ENCODE measurements around the gene SH3BGRL. TPM values are rescaled to one million over a fixed set of nuclear protein-coding genes. Genes with fewer than 3 reads are reported as not detected.
A peak's percentile ranks its signal among the peaks of the same experiment; 100 is the strongest.

The SH3BGRL gene
- 100 to 1,000 TPM; 107 to 158 TPM for total RNA-seq
- 95.3 TPM for polyA plus RNA-seq (ENCODE audit: insufficient read depth, low read depth, low replicate concordance)
- long read RNA-seq, donor 1, transcript SH3BGRL-201 (4 exons, 1,923 nt) = major isoform, 112 of 128 reads
- long read RNA-seq, donor 1, partial matches to known transcripts = 15 of 128 reads
- long read RNA-seq, donor 1, other reads (novel, unspliced or antisense) = 0 of 128 reads
- long read RNA-seq, donor 2, transcript SH3BGRL-201 (4 exons, 1,923 nt) = major isoform, 78 of 81 reads
- long read RNA-seq, donor 2, partial matches to known transcripts = 0 of 81 reads
- long read RNA-seq, donor 2, other reads (novel, unspliced or antisense) = 0 of 81 reads

DNA sequence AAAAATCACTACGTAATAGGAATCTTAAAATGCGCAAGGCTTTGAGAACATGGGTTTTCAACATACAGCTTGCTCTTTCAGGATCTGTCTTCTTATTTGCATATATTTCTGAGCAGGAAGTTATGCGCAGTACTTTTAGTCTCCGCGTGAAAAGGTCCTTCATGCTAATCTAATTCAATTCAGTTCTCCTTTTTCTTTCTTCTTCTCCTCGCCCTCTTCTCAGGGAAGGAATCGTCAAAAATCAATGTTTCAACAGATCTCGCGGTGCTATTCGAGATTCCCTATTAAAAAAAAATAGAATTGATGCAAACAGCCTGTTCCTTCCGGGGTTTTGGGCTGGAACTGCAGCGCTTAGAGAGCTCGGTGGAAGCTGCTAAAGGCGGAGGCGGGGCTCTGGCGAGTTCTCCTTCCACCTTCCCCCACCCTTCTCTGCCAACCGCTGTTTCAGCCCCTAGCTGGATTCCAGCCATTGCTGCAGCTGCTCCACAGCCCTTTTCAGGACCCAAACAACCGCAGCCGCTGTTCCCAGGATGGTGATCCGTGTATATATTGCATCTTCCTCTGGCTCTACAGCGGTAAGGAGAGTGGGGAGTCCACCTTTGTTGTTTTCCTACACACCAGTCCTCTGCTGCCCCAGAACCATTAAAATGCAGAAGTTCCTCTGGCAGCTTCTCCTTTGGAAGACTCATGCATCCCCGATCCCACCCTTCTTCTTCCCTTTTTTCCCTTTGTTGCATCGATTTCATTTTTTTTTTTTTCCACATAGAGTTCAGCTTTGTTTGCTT is at the start of gene SH3BGRL, which contains the start of gene HMGN5:
Gene SH3BGRL, plus strand, starts transcription at position 432 of the 785 bp plus-strand sequence. Its CDS starts 99 bp downstream, at position 531.
Gene HMGN5, minus strand, starts transcription at position 243 of the 785 bp plus-strand sequence. CDS start 80,364 bp downstream, outside the sequence.
- H3K36me3 ChIP-seq (ENCODE audit: low read depth, missing control alignments) = no peaks in the 10 kb centered on the region
- peak; percentile 90 for DNase-seq
- peak within 1 kb of the TSS; percentile 60 to 68 for H3K4me3 ChIP-seq
- H3K27me3 ChIP-seq = no peaks in the 10 kb centered on the region
- no peak for TF ChIP-seq POLR2A (IDR thresholded peaks at IDR 0.05)
- no peak for TF ChIP-seq CTCF (IDR thresholded peaks at IDR 0.05)
- 0 to 1% methylated on average over 17 to 21 of the region's 23 CpGs for WGBS, 2 donors
- intact Hi-C loops (cut with DNase I; ENCODE audit: low total_unique reads) = no loop called here
- H3K9me3 ChIP-seq = no peaks in the 10 kb centered on the region
- H3K4me1 ChIP-seq = no peaks in the 10 kb centered on the region
- peak within 1 kb of the TSS; percentile 64 to 83 for H3K27ac ChIP-seq

DNA sequence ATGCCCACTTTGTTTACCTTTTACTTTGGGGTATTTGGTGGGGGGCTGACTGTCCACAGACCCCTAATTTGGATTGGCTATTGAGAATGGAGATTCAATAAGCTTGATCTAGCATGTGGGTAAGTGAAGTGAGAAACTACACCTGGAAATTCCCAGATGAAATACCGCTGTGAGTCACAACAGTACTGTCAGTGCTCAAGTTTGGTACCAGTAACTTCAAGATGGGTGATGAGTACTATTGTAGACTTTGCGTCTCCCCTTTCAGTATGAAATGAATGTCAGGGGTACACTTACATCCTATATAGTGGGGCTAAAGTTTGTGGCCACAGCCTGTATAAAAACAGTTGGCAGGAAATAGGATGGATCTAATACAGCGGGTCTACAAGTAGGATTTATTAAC is 33.5 kb upstream of the SH3BGRL start:
- intact Hi-C loops (cut with DNase I; ENCODE audit: low total_unique reads) = no loop called here
- TF ChIP-seq CTCF (IDR thresholded peaks at IDR 0.05) (no peak), POLR2A (IDR thresholded peaks at IDR 0.05) (no peak)
- no peaks in the 10 kb centered on the region for H3K36me3 ChIP-seq (ENCODE audit: low read depth, missing control alignments)
- H3K9me3 ChIP-seq = no peaks in the 10 kb centered on the region
- no peak overlapping the region for H3K4me3 ChIP-seq
- WGBS, 2 donors = 83 to 86% methylated on average over 2 to 3 of the region's 3 CpGs
- H3K27ac ChIP-seq = peak overlapping the region in 1 of 2 donors; percentile 45
- no peak for DNase-seq
- H3K4me1 ChIP-seq = no peaks in the 10 kb centered on the region
- no peaks in the 10 kb centered on the region for H3K27me3 ChIP-seq

- Histone ChIP-seq H3K27me3 (no peaks in the 10 kb centered on the region), H3K36me3 (ENCODE audit: low read depth, missing control alignments) (no peaks in the 10 kb centered on the region), H3K4me1 (no peaks in the 10 kb centered on the region), H3K27ac (no peak overlapping the region), H3K9me3 (no peaks in the 10 kb centered on the region), H3K4me3 (no peak overlapping the region)
- TF ChIP-seq CTCF (IDR thresholded peaks at IDR 0.05) (peak in 1 of 3 experiments; percentile 9), POLR2A (IDR thresholded peaks at IDR 0.05) (no peak)
- intact Hi-C loops (cut with DNase I; ENCODE audit: low total_unique reads) = no loop called here
- WGBS, 2 donors = 34 to 42% methylated on average over 1 of the region's 1 CpG
- no peak for DNase-seq
Observed at GRCh38 chrX:81174286-81174685, 27.6 kb upstream of the SH3BGRL start.

- no peak for DNase-seq
- H3K4me1 ChIP-seq = no peaks in the 10 kb centered on the region
- 56 to 76% methylated on average over 1 to 2 of the region's 2 CpGs for WGBS, 2 donors
- H3K9me3 ChIP-seq = no peaks in the 10 kb centered on the region
- H3K27me3 ChIP-seq = no peaks in the 10 kb centered on the region
- H3K36me3 ChIP-seq (ENCODE audit: low read depth, missing control alignments) = no peaks in the 10 kb centered on the region
- H3K27ac ChIP-seq = no peak overlapping the region
- no peak for TF ChIP-seq CTCF (IDR thresholded peaks at IDR 0.05)
- TF ChIP-seq POLR2A (IDR thresholded peaks at IDR 0.05) = no peak
- intact Hi-C loops (cut with DNase I; ENCODE audit: low total_unique reads) = no loop called here
- H3K4me3 ChIP-seq = no peak overlapping the region
Observed at GRCh38 chrX:81195259-81195658, 6.6 kb upstream of the SH3BGRL start.

All from testis (tissue), 5 donors.